HG03460 (cell line): ENCODE measurements around the gene DVL1.

Experiments
- ATAC-seq: cut with Tn5 transposase; IDR thresholded peaks from one replicate; pipeline ENCODE4 v1.9.1; 2021; ENCODE audit not compliant: unreplicated experiment

The DVL1 gene

GRCh38 chr1:1342061-1342562 lies 7.1 kb downstream of the DVL1 start:
- no peak for ATAC-seq

- ATAC-seq = no peak
Observed at GRCh38 chr1:1341549-1342021, 7.6 kb downstream of the DVL1 start.

- ATAC-seq = no peak
Observed at GRCh38 chr1:1340791-1341548, 8.2 kb downstream of the DVL1 start.

DNA sequence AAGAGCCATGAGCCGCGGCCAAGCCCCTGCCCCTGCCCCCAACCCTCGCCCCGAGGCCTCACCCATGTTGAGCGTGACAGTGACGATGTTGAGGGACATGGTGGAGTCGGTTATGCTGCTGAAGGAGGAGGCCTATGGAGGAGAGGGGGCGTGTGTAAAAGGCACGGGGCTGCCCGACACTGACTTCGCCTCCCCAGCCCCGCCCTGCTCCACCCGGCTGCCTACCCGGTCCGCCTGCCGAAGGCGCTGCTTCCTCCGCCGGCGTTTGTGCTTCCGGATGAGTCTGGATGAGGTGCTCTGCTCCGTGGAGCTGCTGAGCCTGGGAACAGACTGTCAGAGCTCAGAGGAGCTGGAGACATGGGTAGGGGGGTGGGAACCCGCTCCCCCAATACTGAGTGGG lies 9.0 kb downstream of the DVL1 start:
- no peak for ATAC-seq

GRCh38 chr1:1338278-1338677 lies 10.9 kb downstream of the DVL1 start:
- no peak for ATAC-seq

- no peak for ATAC-seq
Observed at GRCh38 chr1:1337793-1338147, 11.4 kb downstream of the DVL1 start.

GRCh38 chr1:1336931-1337792 lies 12.1 kb downstream of the DVL1 start:
- ATAC-seq = no peak

GRCh38 chr1:1336446-1336845 lies 12.8 kb downstream of the DVL1 start:
- no peak for ATAC-seq

- ATAC-seq = no peak
Observed at GRCh38 chr1:1335792-1336248, 13.4 kb downstream of the DVL1 start.

DNA sequence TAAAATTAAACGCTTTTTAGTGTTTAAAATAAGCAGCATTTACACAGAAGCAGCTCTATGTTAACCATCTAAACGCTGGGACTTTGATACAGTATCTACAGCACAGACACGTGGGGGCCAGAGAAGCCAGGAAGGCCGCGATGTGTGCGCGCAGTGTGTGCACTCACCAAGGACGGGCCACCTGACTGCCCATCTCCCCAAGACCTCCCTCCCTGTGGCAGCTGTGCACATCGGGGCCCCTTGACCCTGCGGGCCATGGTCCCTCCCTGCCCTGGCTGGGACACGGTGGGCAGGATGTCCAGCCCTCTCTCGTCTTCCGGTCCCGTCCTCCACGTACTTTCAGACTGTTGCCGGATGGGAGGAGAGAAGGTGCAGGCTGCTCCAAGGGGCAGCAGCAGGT lies 13.9 kb downstream of the DVL1 start:
- ATAC-seq = no peak

- ATAC-seq = no peak
Observed at GRCh38 chr1:1334835-1335234, 14.4 kb downstream of the DVL1 start.

DNA sequence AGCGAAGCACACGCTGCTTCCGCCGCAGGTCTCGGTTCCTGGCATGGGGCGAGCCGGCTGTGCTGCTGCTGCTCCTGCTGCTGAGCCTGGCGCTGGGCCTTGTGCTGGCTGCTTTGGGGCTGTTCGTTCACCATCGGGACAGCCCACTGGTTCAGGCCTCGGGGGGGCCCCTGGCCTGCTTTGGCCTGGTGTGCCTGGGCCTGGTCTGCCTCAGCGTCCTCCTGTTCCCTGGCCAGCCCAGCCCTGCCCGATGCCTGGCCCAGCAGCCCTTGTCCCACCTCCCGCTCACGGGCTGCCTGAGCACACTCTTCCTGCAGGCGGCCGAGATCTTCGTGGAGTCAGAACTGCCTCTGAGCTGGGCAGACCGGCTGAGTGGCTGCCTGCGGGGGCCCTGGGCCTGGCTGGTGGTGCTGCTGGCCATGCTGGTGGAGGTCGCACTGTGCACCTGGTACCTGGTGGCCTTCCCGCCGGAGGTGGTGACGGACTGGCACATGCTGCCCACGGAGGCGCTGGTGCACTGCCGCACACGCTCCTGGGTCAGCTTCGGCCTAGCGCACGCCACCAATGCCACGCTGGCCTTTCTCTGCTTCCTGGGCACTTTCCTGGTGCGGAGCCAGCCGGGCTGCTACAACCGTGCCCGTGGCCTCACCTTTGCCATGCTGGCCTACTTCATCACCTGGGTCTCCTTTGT lies 15.5 kb downstream of the DVL1 start:
- ATAC-seq = no peak

- ATAC-seq = no peak
Observed at GRCh38 chr1:1332774-1333480, 16.3 kb downstream of the DVL1 start.

- ATAC-seq = no peak
Observed at GRCh38 chr1:1332031-1332755, 17.0 kb downstream of the DVL1 start.

- no peak for ATAC-seq
Observed at GRCh38 chr1:1331068-1331965, 17.9 kb downstream of the DVL1 start, which contains the start of gene TAS1R3. TAS1R3 (plus strand) TSS chr1:1331280; CDS start chr1:1331346, 66 bp downstream.

GRCh38 chr1:1330366-1331067 lies 18.7 kb downstream of the DVL1 start:
- ATAC-seq = no peak

DNA sequence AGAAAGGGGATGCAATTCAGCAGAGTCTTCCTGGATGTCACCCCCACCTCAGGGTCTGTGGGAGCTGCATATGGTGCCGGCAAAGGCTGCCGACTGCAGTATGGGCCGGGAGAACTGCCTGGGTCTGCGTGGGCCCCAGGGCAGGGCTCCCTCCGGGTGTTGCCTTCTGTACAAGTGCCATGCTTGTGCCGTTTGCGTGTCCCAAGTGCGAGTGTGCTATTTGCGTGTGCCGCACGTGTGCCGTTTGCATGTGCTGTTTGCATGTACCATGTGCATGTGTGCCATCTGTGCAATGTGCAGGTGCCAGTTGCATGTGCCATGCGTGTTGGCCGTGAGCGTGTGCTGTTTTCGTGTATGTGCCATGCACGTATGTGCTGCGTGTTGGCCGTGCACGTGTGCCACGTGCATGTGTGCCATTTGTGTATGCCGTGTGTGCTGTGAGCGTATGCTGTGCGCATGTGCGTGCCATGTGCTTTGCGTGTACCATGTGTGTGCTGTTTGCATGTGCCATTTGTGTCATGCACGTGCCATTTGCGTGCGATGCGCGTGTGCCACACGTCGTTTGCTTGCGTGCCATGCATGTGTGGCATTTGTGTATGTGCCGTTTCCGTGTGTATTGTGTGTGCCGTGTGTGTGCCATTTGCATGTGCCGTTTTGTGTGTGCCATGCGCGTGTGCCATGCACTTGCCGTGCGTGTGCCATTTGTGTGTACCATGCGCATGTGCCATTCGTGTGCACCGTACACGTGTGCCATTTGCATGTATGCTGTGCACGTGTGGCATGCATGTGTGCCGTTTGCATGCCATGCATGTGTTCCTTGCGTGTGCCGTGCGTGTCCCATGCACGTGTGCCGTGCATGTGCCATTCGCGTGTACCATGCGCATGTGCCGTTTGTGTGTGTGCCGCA lies 19.7 kb downstream of the DVL1 start:
- no peak for ATAC-seq
